Hepatocyte (in vitro differentiated cells): ENCODE measurements around the gene TBCK.

Experiments
- EZH2 ChIP-seq: fragments of 200-600 bp; sonication (generic); IDR thresholded peaks from 2 replicates; pipeline ENCODE4 v1.6.1; 2016; ENCODE audit warnings: antibody characterized with exemption, mild to moderate bottlenecking, borderline replicate concordance
- EZH2phosphoT487 ChIP-seq: fragments of 200-600 bp; sonication (generic); IDR thresholded peaks from one replicate; pipeline ENCODE4 v1.6.1; 2018; ENCODE audit warnings: antibody characterized with exemption, mild to moderate bottlenecking, low read depth, moderate library complexity; ENCODE audit not compliant: unreplicated experiment, severe bottlenecking
- TF ChIP-seq, protein P1 (sequence below): fragments of 200-600 bp; sonication (generic); IDR thresholded peaks from 2 replicates; pipeline ENCODE4 v1.5.1; 2016; ENCODE audit warnings: antibody characterized with exemption, mild to moderate bottlenecking; ENCODE audit not compliant: poor library complexity

DNA sequence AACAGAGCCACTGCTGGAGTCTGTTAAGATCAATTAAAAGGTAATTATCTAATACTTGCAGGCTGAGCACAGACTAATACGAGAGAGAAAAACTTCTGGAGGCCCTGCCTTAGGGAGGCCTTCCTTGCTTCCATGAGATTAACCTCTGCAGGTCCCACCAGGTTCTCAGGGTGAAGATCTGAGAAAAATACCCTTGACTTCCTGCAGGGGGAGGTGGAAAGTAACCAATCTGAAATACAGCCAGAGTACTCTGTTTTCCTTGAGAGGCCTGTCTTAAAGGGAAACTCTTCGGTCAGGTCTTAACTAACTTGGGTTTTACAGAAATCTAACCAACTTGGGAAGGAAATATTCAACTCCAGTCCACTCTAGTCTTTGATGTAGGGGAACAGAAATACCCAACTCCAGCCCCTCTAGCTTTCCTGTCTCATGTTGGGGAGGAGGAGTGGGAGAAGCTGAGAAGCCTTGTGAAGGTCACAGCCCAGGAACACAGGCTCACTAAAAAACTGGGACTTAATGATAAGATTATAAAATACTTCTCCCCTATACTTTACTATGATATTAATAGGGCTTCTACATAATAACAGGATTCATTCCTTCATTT lies 77.1 kb downstream of the TBCK start:
- TF ChIP-seq, protein P1, sequence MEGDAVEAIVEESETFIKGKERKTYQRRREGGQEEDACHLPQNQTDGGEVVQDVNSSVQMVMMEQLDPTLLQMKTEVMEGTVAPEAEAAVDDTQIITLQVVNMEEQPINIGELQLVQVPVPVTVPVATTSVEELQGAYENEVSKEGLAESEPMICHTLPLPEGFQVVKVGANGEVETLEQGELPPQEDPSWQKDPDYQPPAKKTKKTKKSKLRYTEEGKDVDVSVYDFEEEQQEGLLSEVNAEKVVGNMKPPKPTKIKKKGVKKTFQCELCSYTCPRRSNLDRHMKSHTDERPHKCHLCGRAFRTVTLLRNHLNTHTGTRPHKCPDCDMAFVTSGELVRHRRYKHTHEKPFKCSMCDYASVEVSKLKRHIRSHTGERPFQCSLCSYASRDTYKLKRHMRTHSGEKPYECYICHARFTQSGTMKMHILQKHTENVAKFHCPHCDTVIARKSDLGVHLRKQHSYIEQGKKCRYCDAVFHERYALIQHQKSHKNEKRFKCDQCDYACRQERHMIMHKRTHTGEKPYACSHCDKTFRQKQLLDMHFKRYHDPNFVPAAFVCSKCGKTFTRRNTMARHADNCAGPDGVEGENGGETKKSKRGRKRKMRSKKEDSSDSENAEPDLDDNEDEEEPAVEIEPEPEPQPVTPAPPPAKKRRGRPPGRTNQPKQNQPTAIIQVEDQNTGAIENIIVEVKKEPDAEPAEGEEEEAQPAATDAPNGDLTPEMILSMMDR, result peak; percentile 50
- TF ChIP-seq EZH2, result no peak
- no peak for TF ChIP-seq EZH2phosphoT487
